CD4-positive, alpha-beta T cell (primary cell): ENCODE measurements around the gene HOXB8. TPM values are rescaled to one million over a fixed set of nuclear protein-coding genes. Genes with fewer than 3 reads are reported as not detected.

ENCODE experiments used
- ATAC-seq: fragments of 200-7000 bp; cut with Tn5 transposase; one replicate; pipeline ENCODE4 v1.10.0; 2022; ENCODE audit warnings: mild to moderate bottlenecking; ENCODE audit not compliant: poor library complexity
- CTCF ChIA-PET: fragments of 350-600 bp; sonication (Branson Sonifier 250); formaldehyde crosslinking; loops from one replicate; lab custom pipeline; 2021; ENCODE audit warnings: antibody characterized with exemption, inconsistent platforms; lab: Charles Lee
- POLR2A ChIA-PET: fragments of 350-600 bp; sonication (Branson Sonifier 250); formaldehyde crosslinking; loops from one replicate; lab custom pipeline; 2021; ENCODE audit warnings: antibody characterized with exemption, inconsistent platforms; lab: Charles Lee
- DNase-seq, 14 experiments: peaks; one replicate each; pipeline ENCODE4 v3.0.0-alpha.2; 2013 to 2020; ENCODE audit warnings: mixed read lengths in 2 of 14
- H3K27ac ChIP-seq, 2 donors: one replicate each; pipeline versions ENCODE4 v1.5.1 to v1.7.0; 2013; ENCODE audit warnings: low read length in 2 of 2, low read depth in 1 of 2, mild to moderate bottlenecking in 1 of 2
- H3K27me3 ChIP-seq, 2 experiments: 1 replicate in 1 of 2; 2 replicates in 1 of 2; pipeline versions ENCODE4 v1.6.1 to v1.7.0; 2013; ENCODE audit warnings: low read length in 2 of 2, control low read depth in 1 of 2, mild to moderate bottlenecking in 1 of 2, moderate library complexity in 1 of 2; ENCODE audit not compliant: insufficient read depth in 2 of 2, control insufficient read depth in 1 of 2
- H3K36me3 ChIP-seq: one replicate; pipeline ENCODE4 v1.6.1; 2013; ENCODE audit warnings: low read length, control low read depth; ENCODE audit not compliant: insufficient read depth
- H3K4me1 ChIP-seq: one replicate; pipeline ENCODE4 v1.6.1; 2013; ENCODE audit warnings: low read length, control low read depth; ENCODE audit not compliant: insufficient read depth
- H3K4me3 ChIP-seq: one replicate; pipeline ENCODE4 v1.5.1; 2013; ENCODE audit warnings: mild to moderate bottlenecking, low read length, moderate library complexity
- H3K9me3 ChIP-seq, 2 experiments: 1 replicate in 1 of 2; 2 replicates in 1 of 2; pipeline versions ENCODE4 v1.6.1 to v1.7.0; 2013; ENCODE audit warnings: low read length in 2 of 2, mild to moderate bottlenecking in 2 of 2, control low read depth in 1 of 2, moderate library complexity in 1 of 2; ENCODE audit not compliant: control insufficient read depth in 1 of 2, insufficient read depth in 1 of 2
- H3K27ac Mint-ChIP-seq: one replicate; pipeline ENCODE4 v1.8.0; 2020; ENCODE audit warnings: mixed read lengths
- H3K27me3 Mint-ChIP-seq: one replicate; pipeline ENCODE4 v1.8.0; 2021; ENCODE audit warnings: mixed read lengths
- H3K36me3 Mint-ChIP-seq: one replicate; pipeline ENCODE4 v1.8.0; 2021; ENCODE audit warnings: low read depth, mixed read lengths
- H3K4me1 Mint-ChIP-seq: one replicate; pipeline ENCODE4 v1.8.0; 2021; ENCODE audit warnings: low read depth, mixed read lengths
- H3K4me3 Mint-ChIP-seq: one replicate; pipeline ENCODE4 v1.8.0; 2020; ENCODE audit warnings: mild to moderate bottlenecking, mixed read lengths
- H3K9me3 Mint-ChIP-seq: one replicate; pipeline ENCODE4 v1.8.0; 2020; ENCODE audit warnings: mixed read lengths
- CTCF ChIP-seq: fragments of 200-600 bp; IDR thresholded peaks from one replicate; pipeline ENCODE4 v1.8.0; 2022; ENCODE audit warnings: antibody characterized with exemption, mild to moderate bottlenecking
- intact Hi-C, 2 experiments: fragments of 100-400 bp; cut with DNase I in 1 of 2; cut with micrococcal nuclease in 1 of 2; formaldehyde crosslinking; loops; one replicate each; pipeline versions ENCODE4 v1.15.1 to v1.9.0; 2023 to 2025; cut with DNase I, micrococcal nuclease
- total RNA-seq, 174 experiments: library from RNA in 2 of 174; stranded (reverse) in 2 of 174; gene quantifications; one replicate each; pipeline ENCODE4 v1.2.3 and lab custom pipeline; 2021 to 2026

Gene HOXB8
- total RNA-seq, 2 experiments from 2014 or later: not detected

- no peak for ATAC-seq
Measured at GRCh38 chr17:48611213-48611612, 3.9 kb downstream of the HOXB8 start.

GRCh38 chr17:48610282-48611211, 4.5 kb downstream of the HOXB8 start, which contains the start of gene HOXB7:
Gene HOXB7, minus strand, starts transcription at chr17:48611017. Its CDS starts 99 bp downstream, at chr17:48610918.
- peaks cover 89% of the 10 kb centered on the region for H3K27me3 Mint-ChIP-seq
- peak in 7 of 14 experiments; percentile 36 to 70 (median 60) for DNase-seq
- ChIA-PET POLR2A (interaction anchor here (0.6 to 1.5 kb wide), 3 partner anchors 8 to 24 kb away, joined by 3 to 9 read pairs (median 5); partner anchors contain the start of gene HOXB5), CTCF (interaction anchor here (0.7 to 4.1 kb wide), 2 partner anchors 8 to 135 kb away, joined by 3 to 20 read pairs; no protein-coding TSS in a partner anchor)
- peak; percentile 18 for ATAC-seq
- H3K36me3 Mint-ChIP-seq: no peaks in the 10 kb centered on the region
- intact Hi-C loops: loop anchor here in 1 of 2 experiments (5.0 to 10.0 kb wide), 2 partner anchors 273 to 766 kb away; partner anchors contain the start of gene SCRN2
- Histone ChIP-seq H3K36me3 (no peaks in the 10 kb centered on the region), H3K9me3 (peaks cover 0 to 14% of the 10 kb centered on the region in 2 experiments), H3K27ac (no peak within 1 kb of the TSS), H3K27me3 (peaks cover 75 to 80% of the 10 kb centered on the region in 2 experiments), H3K4me3 (peak within 1 kb of the TSS; percentile 71), H3K4me1 (peaks cover 57% of the 10 kb centered on the region)
- H3K4me1 Mint-ChIP-seq: peaks cover 51% of the 10 kb centered on the region
- H3K9me3 Mint-ChIP-seq: no peaks in the 10 kb centered on the region
- no peak within 1 kb of the TSS for H3K27ac Mint-ChIP-seq
- H3K4me3 Mint-ChIP-seq: peak within 1 kb of the TSS; percentile 89
- no peak for TF ChIP-seq CTCF

More at GRCh38 chr17:48611213-48611612, 3.9 kb downstream of the HOXB8 start:
- Mint-ChIP-seq H3K27me3 (peaks cover 92% of the 10 kb centered on the region), H3K4me1 (peaks cover 52% of the 10 kb centered on the region), H3K4me3 (peak overlapping the region; percentile 89), H3K27ac (no peak overlapping the region), H3K36me3 (no peaks in the 10 kb centered on the region), H3K9me3 (no peaks in the 10 kb centered on the region)
- Histone ChIP-seq H3K27me3 (peaks cover 76 to 80% of the 10 kb centered on the region in 2 experiments), H3K27ac (no peak overlapping the region), H3K36me3 (no peaks in the 10 kb centered on the region), H3K4me3 (peak overlapping the region; percentile 71), H3K9me3 (peaks cover 0 to 10% of the 10 kb centered on the region in 2 experiments), H3K4me1 (peaks cover 57% of the 10 kb centered on the region)
- intact Hi-C loops: loop anchor here in 1 of 2 experiments (5.0 to 10.0 kb wide), 2 partner anchors 274 to 766 kb away; partner anchors contain the start of gene SCRN2
- TF ChIP-seq CTCF: no peak
- ChIA-PET CTCF (no interaction called here), POLR2A (no interaction called here)
- DNase-seq: peak in 1 of 14 experiments; percentile 44

DNA sequence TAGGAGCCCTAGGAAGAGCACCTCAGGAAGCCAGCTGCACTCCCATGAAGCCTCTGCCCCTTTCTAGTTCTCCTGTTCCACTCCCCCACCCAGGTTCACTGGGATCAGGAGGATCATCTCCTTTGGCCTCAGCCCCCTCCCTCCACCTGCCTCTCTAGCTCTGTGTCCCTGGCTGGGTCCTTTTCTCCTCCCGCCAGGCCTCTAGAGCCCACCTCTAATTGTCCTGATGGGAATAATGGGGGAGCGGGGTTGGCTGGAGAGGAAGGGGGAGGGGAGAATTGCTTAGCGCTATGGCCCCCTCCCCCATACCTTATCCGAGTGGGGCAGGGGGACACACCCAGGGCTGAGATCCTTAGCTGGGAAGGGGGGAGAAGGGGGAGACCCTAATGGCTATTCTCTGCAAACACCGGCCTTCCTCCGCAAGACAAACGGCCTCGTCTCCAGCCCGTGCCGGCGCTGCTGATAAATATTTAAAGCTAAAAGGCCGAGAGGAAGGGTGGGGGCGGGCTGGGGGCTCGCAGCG, 5.3 kb downstream of the HOXB8 start:
- Mint-ChIP-seq H3K27ac (no peak overlapping the region), H3K4me3 (peak overlapping the region; percentile 89), H3K4me1 (peaks cover 48% of the 10 kb centered on the region), H3K9me3 (no peaks in the 10 kb centered on the region), H3K27me3 (peaks cover 89% of the 10 kb centered on the region), H3K36me3 (no peaks in the 10 kb centered on the region)
- DNase-seq (no peak), ATAC-seq (no peak)
- no peak overlapping the region for H3K27ac ChIP-seq
- H3K4me1 ChIP-seq: peaks cover 51% of the 10 kb centered on the region
- peaks cover 75 to 80% of the 10 kb centered on the region in 2 experiments for H3K27me3 ChIP-seq
- TF ChIP-seq CTCF: no peak
- H3K4me3 ChIP-seq: peak overlapping the region; percentile 71
- H3K9me3 ChIP-seq: peaks cover 0 to 14% of the 10 kb centered on the region in 2 experiments
- intact Hi-C loops: loop anchor here in 1 of 2 experiments (5.0 to 10.0 kb wide), 2 partner anchors 273 to 765 kb away; partner anchors contain the start of gene SCRN2
- H3K36me3 ChIP-seq: no peaks in the 10 kb centered on the region
- ChIA-PET POLR2A (interaction anchor here (0.6 to 1.5 kb wide), 4 partner anchors 9 to 23 kb away, joined by 3 to 9 read pairs (median 4); partner anchors contain the start of gene HOXB5), CTCF (interaction anchor here (0.7 to 4.1 kb wide), 3 partner anchors 9 to 136 kb away, joined by 3 to 20 read pairs (median 3); no protein-coding TSS in a partner anchor)
